GM18867 (cell line): ENCODE data around the gene TCF7L2.

Source experiments
- ATAC-seq: cut with Tn5 transposase; IDR thresholded peaks from one replicate; pipeline ENCODE4 v1.9.1; 2021; ENCODE audit warnings: mild to moderate bottlenecking, moderate library complexity; ENCODE audit not compliant: unreplicated experiment

Gene TCF7L2

DNA sequence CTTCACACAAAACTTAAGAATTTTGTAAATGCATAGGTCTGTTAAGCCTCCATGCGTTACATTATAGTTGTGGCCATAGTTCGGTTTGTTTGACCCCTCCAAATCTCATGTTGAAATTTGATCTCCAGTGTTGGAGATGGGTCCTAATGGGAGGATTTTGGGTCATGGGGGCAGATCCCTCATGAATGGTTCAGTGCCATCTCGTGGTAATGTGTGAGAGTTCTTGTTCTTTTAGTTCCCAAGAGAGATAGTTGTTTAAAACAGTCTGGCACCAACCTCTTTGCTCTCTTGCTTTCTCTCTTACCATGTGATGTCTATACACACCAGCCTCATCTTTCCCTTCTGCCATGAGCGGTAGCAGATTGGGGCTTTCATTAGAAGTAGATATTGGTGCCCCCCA is 264.3 kb downstream of the TCF7L2 start:
- no peak for ATAC-seq

- ATAC-seq: no peak
Measured at GRCh38 chr10:113216102-113216501, 266.1 kb downstream of the TCF7L2 start.
